ENCODE results near the gene KCNIP4. TPM values are rescaled to one million over a fixed set of nuclear protein-coding genes. Genes with fewer than 3 reads are reported as not detected.

The KCNIP4 gene
- polyA plus RNA-seq, 1 donor (not counting 4 experiments of a cell fraction or from before 2014, with no cell fraction given) = 0.07 TPM

DNA sequence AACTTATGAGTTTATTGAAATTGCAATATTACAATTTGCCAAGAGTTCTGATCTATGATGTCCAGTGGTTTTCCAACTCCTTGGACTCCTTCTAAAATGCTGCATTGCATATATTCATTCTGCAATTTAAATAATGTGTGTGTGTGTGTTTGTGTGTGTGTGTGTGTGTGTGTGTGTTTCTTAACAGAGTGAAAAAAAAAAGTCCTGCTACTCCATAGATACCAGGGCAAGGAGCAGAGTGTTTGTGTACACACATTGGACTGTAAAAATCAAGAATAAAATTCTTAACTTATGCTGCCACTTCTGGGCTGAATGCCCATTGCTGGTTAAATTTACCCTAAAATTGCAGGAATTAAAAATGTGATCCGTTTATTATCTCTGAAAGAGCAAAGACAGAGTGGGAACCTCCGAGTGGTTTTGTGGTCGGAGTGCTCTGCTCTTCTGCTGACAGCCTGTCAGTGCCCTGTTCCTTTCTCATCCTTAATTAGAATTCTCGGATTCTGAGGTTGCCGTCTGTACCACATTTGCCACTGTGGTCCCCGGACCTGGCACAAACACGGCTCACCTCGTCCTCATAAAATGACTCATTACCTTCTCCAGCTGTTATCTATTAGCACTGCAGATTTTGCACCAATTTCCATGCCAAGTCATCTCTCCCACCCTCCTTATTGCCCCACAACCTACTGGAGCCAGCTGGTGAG, 355.5 kb downstream of the KCNIP4 start:
- H4K20me1 ChIP-seq (ENCODE audit: control insufficient read depth, extremely low read depth, insufficient read depth, low read length) = no peaks in the 10 kb centered on the region
- H3K9me1 ChIP-seq (ENCODE audit: control insufficient read depth, extremely low read depth, insufficient read depth, low read length) = no peaks in the 10 kb centered on the region
- H3K36me3 ChIP-seq (ENCODE audit: control insufficient read depth in 2 of 2, extremely low read depth in 1 of 2, insufficient read depth in 2 of 2, low read length in 2 of 2) = no peaks in the 10 kb centered on the region
- H3K27ac ChIP-seq (ENCODE audit: control insufficient read depth, insufficient read depth, low read length) = no peak overlapping the region
- no peak for TF ChIP-seq EZH2 (IDR thresholded peaks at IDR 0.05; ENCODE audit: low read length)
- no peaks in the 10 kb centered on the region for H3K79me2 ChIP-seq (ENCODE audit: control insufficient read depth, insufficient read depth, low read length)
- FAIRE-seq (no peak), DNase-seq (ENCODE audit: low read depth, low spot score) (no peak)
- H3K27me3 ChIP-seq (ENCODE audit: control insufficient read depth, extremely low read depth, insufficient read depth, low read length) = no peaks in the 10 kb centered on the region
- H2AFZ ChIP-seq (ENCODE audit: control insufficient read depth, low read length) = no peak overlapping the region
- no peak overlapping the region for H3K4me3 ChIP-seq (ENCODE audit: control insufficient read depth in 2 of 3, extremely low read depth in 1 of 3, insufficient read depth in 2 of 3, low read depth in 1 of 3, low read length in 3 of 3)
- dilution Hi-C loops (cut with MboI; ENCODE audit: extremely low pct_ligation_motif_present, low sequenced_read_pairs) = no loop called here
- H3K9ac ChIP-seq (ENCODE audit: control insufficient read depth, extremely low read depth, insufficient read depth, low read length) = no peak overlapping the region
- no peaks in the 10 kb centered on the region for H3K9me3 ChIP-seq (ENCODE audit: control insufficient read depth, low read depth, low read length)
- H3K4me1 ChIP-seq (ENCODE audit: control insufficient read depth, extremely low read depth, insufficient read depth, low read length) = no peaks in the 10 kb centered on the region
- H3K4me2 ChIP-seq (ENCODE audit: control insufficient read depth, extremely low read depth, insufficient read depth, low read depth, low read length) = no peak overlapping the region

DNA sequence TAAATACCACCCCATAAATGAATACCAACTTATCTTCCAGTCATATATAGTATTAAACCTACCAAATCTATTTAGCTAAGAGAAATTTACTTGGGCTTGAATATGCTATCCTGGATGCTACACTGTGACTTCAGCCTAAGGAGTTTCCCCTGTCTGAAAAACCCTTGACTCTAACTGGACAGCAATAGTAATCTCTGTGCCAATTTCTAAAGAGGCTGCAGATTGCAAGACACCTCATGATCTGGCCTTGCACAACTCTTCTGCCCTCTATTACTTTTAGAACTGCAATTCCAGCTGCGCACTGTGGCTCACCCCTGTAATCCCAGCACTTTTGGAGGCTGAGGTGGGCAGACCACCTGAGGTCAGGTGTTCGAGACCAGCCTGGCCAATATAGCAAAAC, 371.5 kb downstream of the KCNIP4 start:
- Histone ChIP-seq H3K4me1 (ENCODE audit: control insufficient read depth, extremely low read depth, insufficient read depth, low read length) (no peaks in the 10 kb centered on the region), H3K9me1 (ENCODE audit: control insufficient read depth, extremely low read depth, insufficient read depth, low read length) (no peaks in the 10 kb centered on the region), H3K9ac (ENCODE audit: control insufficient read depth, extremely low read depth, insufficient read depth, low read length) (no peak overlapping the region), H3K27me3 (ENCODE audit: control insufficient read depth, extremely low read depth, insufficient read depth, low read length) (no peaks in the 10 kb centered on the region), H3K4me2 (ENCODE audit: control insufficient read depth, extremely low read depth, insufficient read depth, low read depth, low read length) (no peak overlapping the region), H3K36me3 (ENCODE audit: control insufficient read depth in 2 of 2, extremely low read depth in 1 of 2, insufficient read depth in 2 of 2, low read length in 2 of 2) (no peaks in the 10 kb centered on the region), H3K4me3 (ENCODE audit: control insufficient read depth in 2 of 3, extremely low read depth in 1 of 3, insufficient read depth in 2 of 3, low read depth in 1 of 3, low read length in 3 of 3) (no peak overlapping the region), H3K27ac (ENCODE audit: control insufficient read depth, insufficient read depth, low read length) (no peak overlapping the region), H4K20me1 (ENCODE audit: control insufficient read depth, extremely low read depth, insufficient read depth, low read length) (no peaks in the 10 kb centered on the region), H2AFZ (ENCODE audit: control insufficient read depth, low read length) (no peak overlapping the region), H3K79me2 (ENCODE audit: control insufficient read depth, insufficient read depth, low read length) (no peaks in the 10 kb centered on the region), H3K9me3 (ENCODE audit: control insufficient read depth, low read depth, low read length) (no peaks in the 10 kb centered on the region)
- TF ChIP-seq EZH2 (IDR thresholded peaks at IDR 0.05; ENCODE audit: low read length) = no peak
- TF ChIP-seq, protein P1, sequence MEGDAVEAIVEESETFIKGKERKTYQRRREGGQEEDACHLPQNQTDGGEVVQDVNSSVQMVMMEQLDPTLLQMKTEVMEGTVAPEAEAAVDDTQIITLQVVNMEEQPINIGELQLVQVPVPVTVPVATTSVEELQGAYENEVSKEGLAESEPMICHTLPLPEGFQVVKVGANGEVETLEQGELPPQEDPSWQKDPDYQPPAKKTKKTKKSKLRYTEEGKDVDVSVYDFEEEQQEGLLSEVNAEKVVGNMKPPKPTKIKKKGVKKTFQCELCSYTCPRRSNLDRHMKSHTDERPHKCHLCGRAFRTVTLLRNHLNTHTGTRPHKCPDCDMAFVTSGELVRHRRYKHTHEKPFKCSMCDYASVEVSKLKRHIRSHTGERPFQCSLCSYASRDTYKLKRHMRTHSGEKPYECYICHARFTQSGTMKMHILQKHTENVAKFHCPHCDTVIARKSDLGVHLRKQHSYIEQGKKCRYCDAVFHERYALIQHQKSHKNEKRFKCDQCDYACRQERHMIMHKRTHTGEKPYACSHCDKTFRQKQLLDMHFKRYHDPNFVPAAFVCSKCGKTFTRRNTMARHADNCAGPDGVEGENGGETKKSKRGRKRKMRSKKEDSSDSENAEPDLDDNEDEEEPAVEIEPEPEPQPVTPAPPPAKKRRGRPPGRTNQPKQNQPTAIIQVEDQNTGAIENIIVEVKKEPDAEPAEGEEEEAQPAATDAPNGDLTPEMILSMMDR (optimal IDR thresholded peaks at IDR 0.05 in 1 of 3, IDR thresholded peaks at IDR 0.05 in 1 of 3, conservative IDR thresholded peaks at IDR 0.05 in 1 of 3; ENCODE audit: extremely low read depth in 1 of 3, insufficient read depth in 2 of 3, low read length in 3 of 3) = no peak
- DNase-seq (ENCODE audit: low read depth, low spot score) (no peak), FAIRE-seq (no peak)
- dilution Hi-C loops (cut with MboI; ENCODE audit: extremely low pct_ligation_motif_present, low sequenced_read_pairs) = no loop called here

DNA sequence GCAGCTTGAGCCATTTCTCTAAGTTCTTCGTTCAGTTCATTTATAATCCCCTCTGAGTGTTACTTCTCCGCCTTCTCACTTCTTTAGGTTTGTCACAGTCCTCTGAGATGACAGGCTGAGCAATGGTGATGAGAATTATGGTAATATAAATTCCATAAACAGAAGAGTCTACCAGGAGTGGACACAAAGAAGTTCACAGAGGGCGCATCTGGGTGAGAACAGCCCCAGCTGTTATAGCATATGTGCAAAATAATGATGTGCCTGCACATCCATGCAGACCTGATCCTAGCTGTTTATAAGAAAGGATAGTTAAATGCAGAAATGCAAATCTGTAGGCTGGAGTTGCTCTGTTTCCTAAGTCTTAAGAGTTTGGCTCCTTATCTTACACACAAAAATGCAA, 377.5 kb downstream of the KCNIP4 start:
- no peak overlapping the region for H2AFZ ChIP-seq (ENCODE audit: control insufficient read depth, low read length)
- H3K79me2 ChIP-seq (ENCODE audit: control insufficient read depth, insufficient read depth, low read length) = no peaks in the 10 kb centered on the region
- dilution Hi-C loops (cut with MboI; ENCODE audit: extremely low pct_ligation_motif_present, low sequenced_read_pairs) = no loop called here
- TF ChIP-seq, protein P1 (optimal IDR thresholded peaks at IDR 0.05 in 1 of 3, IDR thresholded peaks at IDR 0.05 in 1 of 3, conservative IDR thresholded peaks at IDR 0.05 in 1 of 3; ENCODE audit: extremely low read depth in 1 of 3, insufficient read depth in 2 of 3, low read length in 3 of 3) = no peak
- no peak for TF ChIP-seq EZH2 (IDR thresholded peaks at IDR 0.05; ENCODE audit: low read length)
- no peaks in the 10 kb centered on the region for H3K9me1 ChIP-seq (ENCODE audit: control insufficient read depth, extremely low read depth, insufficient read depth, low read length)
- H3K36me3 ChIP-seq (ENCODE audit: control insufficient read depth in 2 of 2, extremely low read depth in 1 of 2, insufficient read depth in 2 of 2, low read length in 2 of 2) = no peaks in the 10 kb centered on the region
- no peak overlapping the region for H3K4me3 ChIP-seq (ENCODE audit: control insufficient read depth in 2 of 3, extremely low read depth in 1 of 3, insufficient read depth in 2 of 3, low read depth in 1 of 3, low read length in 3 of 3)
- no peak for DNase-seq (ENCODE audit: low read depth, low spot score)
- no peak for FAIRE-seq
- H3K9ac ChIP-seq (ENCODE audit: control insufficient read depth, extremely low read depth, insufficient read depth, low read length) = no peak overlapping the region
- H3K4me2 ChIP-seq (ENCODE audit: control insufficient read depth, extremely low read depth, insufficient read depth, low read depth, low read length) = no peak overlapping the region
- H3K27me3 ChIP-seq (ENCODE audit: control insufficient read depth, extremely low read depth, insufficient read depth, low read length) = no peaks in the 10 kb centered on the region
- no peaks in the 10 kb centered on the region for H4K20me1 ChIP-seq (ENCODE audit: control insufficient read depth, extremely low read depth, insufficient read depth, low read length)
- H3K27ac ChIP-seq (ENCODE audit: control insufficient read depth, insufficient read depth, low read length) = no peak overlapping the region
- no peaks in the 10 kb centered on the region for H3K4me1 ChIP-seq (ENCODE audit: control insufficient read depth, extremely low read depth, insufficient read depth, low read length)
- no peaks in the 10 kb centered on the region for H3K9me3 ChIP-seq (ENCODE audit: control insufficient read depth, low read depth, low read length)

Data from keratinocyte (primary cell).